Measurements from ENCODE around the gene RAD51B. TPM values are rescaled to one million over a fixed set of nuclear protein-coding genes. Genes with fewer than 3 reads are reported as not detected.

RAD51B gene
- total and polyA plus RNA-seq, 2 of the 13 experiments (the other 11 are each of a cell fraction or from before 2014, with no cell fraction given) = 7.0 to 9.5 TPM

- TF ChIP-seq SNAPC4 (CRISPR knock-in tag; IDR thresholded peaks at IDR 0.05) = no peak
- TF ChIP-seq CSRNP2 (CRISPR knock-in tag; conservative IDR thresholded peaks at IDR 0.05; ENCODE audit: low read depth) = no peak
- TF ChIP-seq NKX3-1 (CRISPR knock-in tag; IDR thresholded peaks at IDR 0.05) = no peak
These were observed 45.7 kb upstream of the RAD51B start (continued) for GRCh38 chr14:67773844-67774377.

GRCh38 chr14:67776653-67777322, 42.8 kb upstream of the RAD51B start:
- no peaks in the 10 kb centered on the region for H3K27me3 ChIP-seq (ENCODE audit: control insufficient read depth in 1 of 2, insufficient read depth in 2 of 2, low read length in 2 of 2)
- FAIRE-seq (no peak), ATAC-seq (no peak), DNase-seq (ENCODE audit: low spot score) (no peak)
- in situ Hi-C loops (cut with HindIII; ENCODE audit: extremely low pct_ligation_motif_present, low pct_unique_long_range_greater_than_20kb) = no loop called here
- no peak overlapping the region for H2AFZ ChIP-seq (ENCODE audit: low read length)
- no peak overlapping the region for H3K9ac ChIP-seq (ENCODE audit: insufficient read depth, low read depth, low read length)
- no peak overlapping the region for H3K4me3 ChIP-seq (replicated peaks in 1 of 3; ENCODE audit: insufficient read depth in 1 of 3, low read depth in 2 of 3, low read length in 3 of 3)
- H3K27ac ChIP-seq (ENCODE audit: extremely low read length, insufficient read depth, low read length) = no peak overlapping the region
- ChIA-PET POLR2A (no interaction called here), CTCF (ENCODE audit: low intra/inter-chr PET ratio, low total read pairs) (no interaction called here)
- no peaks in the 10 kb centered on the region for H4K20me1 ChIP-seq (ENCODE audit: insufficient read depth, low read length)
- peaks cover 32 to 82% of the 10 kb centered on the region in 2 experiments for H3K36me3 ChIP-seq (replicated peaks in 1 of 2; ENCODE audit: control insufficient read depth in 1 of 2, insufficient read depth in 2 of 2, low read length in 2 of 2)
- intact Hi-C loops (cut with micrococcal nuclease; ENCODE audit: unreplicated experiment) = no loop called here
- H3K4me1 ChIP-seq (ENCODE audit: insufficient read depth, low read length) = no peaks in the 10 kb centered on the region
- no TSS peak for BruUV-seq (replicated peaks)
- no peak for TF ChIP-seq ZKSCAN5 (CRISPR knock-in tag; IDR thresholded peaks at IDR 0.05)
- TF ChIP-seq SNAPC5 (CRISPR knock-in tag; IDR thresholded peaks at IDR 0.05; ENCODE audit: borderline replicate concordance) = no peak
- no peak for TF ChIP-seq CBX5 (CRISPR knock-in tag; IDR thresholded peaks at IDR 0.05; ENCODE audit: borderline replicate concordance)
- no peak for TF ChIP-seq MBD4 (IDR thresholded peaks at IDR 0.05; ENCODE audit: borderline replicate concordance, low read length)
- TF ChIP-seq ZIK1 (CRISPR knock-in tag; IDR thresholded peaks at IDR 0.05; ENCODE audit: borderline replicate concordance, low read depth) = no peak
- no peak for TF ChIP-seq ELK4 (CRISPR knock-in tag; IDR thresholded peaks at IDR 0.05; ENCODE audit: borderline replicate concordance)
- TF ChIP-seq SAFB2 (CRISPR knock-in tag; IDR thresholded peaks at IDR 0.05; ENCODE audit: borderline replicate concordance, low read depth) = no peak
- TF ChIP-seq PCBP1 (IDR thresholded peaks at IDR 0.05; ENCODE audit: borderline replicate concordance, low read depth, low read length) = no peak
- H3K79me2 ChIP-seq (ENCODE audit: insufficient read depth, low read length) = no peaks in the 10 kb centered on the region
- no peak overlapping the region for H3K4me2 ChIP-seq (ENCODE audit: low read depth, low read length)
- no peaks in the 10 kb centered on the region for H3K9me3 ChIP-seq (ENCODE audit: low read length)
- 69% methylated on average over 4 of the region's 4 CpGs for WGBS (ENCODE audit: low lambda C conversion rate)

All from HepG2 (cell line).